HepG2 (cell line): ENCODE measurements around the gene ITIH2. TPM values are rescaled to one million over a fixed set of nuclear protein-coding genes. Genes with fewer than 3 reads are reported as not detected.

ENCODE experiments used
- ASH2L ChIP-seq: fragments of 300-600, 200-600 bp; sonication (generic); IDR thresholded peaks from 2 replicates; pipeline ENCODE4 v1.7.0; 2017; ENCODE audit warnings: low read depth, mild to moderate bottlenecking, moderate library complexity, mixed read lengths, low read length; ENCODE audit not compliant: insufficient read length
- ATM ChIP-seq: fragments of 450-650 bp; IDR thresholded peaks from 2 replicates; pipeline ENCODE4 v1.7.1; 2017; ENCODE audit warnings: mild to moderate bottlenecking, borderline replicate concordance
- DMAP1 ChIP-seq: IDR thresholded peaks from 2 replicates; pipeline ENCODE4 v1.6.1; 2016
- ERF ChIP-seq: IDR thresholded peaks from 2 replicates; pipeline ENCODE4 v1.6.1; 2018; ENCODE audit warnings: missing biosample characterization, missing genetic modification reagents
- MBD4 ChIP-seq: IDR thresholded peaks from 2 replicates; pipeline ENCODE4 v1.6.1; 2012; ENCODE audit warnings: low read length, inconsistent platforms, borderline replicate concordance
- NFYB ChIP-seq: sonication (generic); formaldehyde crosslinking; IDR thresholded peaks from 2 replicates; pipeline ENCODE4 v1.4.0; 2020; ENCODE audit warnings: missing genetic modification reagents
- NR2C2 ChIP-seq: sonication (generic); formaldehyde crosslinking; IDR thresholded peaks from 2 replicates; pipeline ENCODE4 v1.4.0; 2020; ENCODE audit warnings: missing genetic modification reagents, mild to moderate bottlenecking, moderate library complexity, borderline replicate concordance
- PRDM10 ChIP-seq: sonication (generic); formaldehyde crosslinking; IDR thresholded peaks from 2 replicates; pipeline ENCODE4 v1.4.0; 2020; ENCODE audit warnings: low read depth, missing genetic modification reagents
- RBAK ChIP-seq: sonication (generic); formaldehyde crosslinking; IDR thresholded peaks from 2 replicates; pipeline ENCODE4 v1.5.1; 2020; ENCODE audit warnings: mild to moderate bottlenecking, missing genetic modification reagents
- REL ChIP-seq: sonication (generic); formaldehyde crosslinking; conservative IDR thresholded peaks from 2 replicates; pipeline ENCODE4 v1.8.0; 2022; ENCODE audit warnings: mild to moderate bottlenecking, missing genetic modification reagents, moderate library complexity
- RFX3 ChIP-seq: IDR thresholded peaks from 2 replicates; pipeline ENCODE4 v1.6.1; 2016; ENCODE audit warnings: missing biosample characterization, missing genetic modification reagents
- SP2 ChIP-seq: sonication (generic); formaldehyde crosslinking; IDR thresholded peaks from 2 replicates; pipeline ENCODE4 v1.5.1; 2020; ENCODE audit warnings: mild to moderate bottlenecking, missing genetic modification reagents
- SP4 ChIP-seq: sonication (generic); formaldehyde crosslinking; IDR thresholded peaks from 2 replicates; pipeline ENCODE4 v1.8.1; 2023; ENCODE audit warnings: mild to moderate bottlenecking, missing genetic modification reagents
- THYN1 ChIP-seq: sonication (generic); formaldehyde crosslinking; IDR thresholded peaks from 2 replicates; pipeline ENCODE4 v1.8.1; 2023; ENCODE audit warnings: low read depth, mild to moderate bottlenecking, moderate library complexity, missing genetic modification reagents, borderline replicate concordance
- ZNF558 ChIP-seq: sonication (generic); formaldehyde crosslinking; IDR thresholded peaks from 2 replicates; pipeline ENCODE4 v1.9.0; 2022; ENCODE audit warnings: mild to moderate bottlenecking, missing genetic modification reagents, borderline replicate concordance
- polyA plus RNA-seq, 8 experiments: library from polyadenylated mRNA; depleted of rRNA in 3 of 8; stranded (reverse) in 7 of 8; unstranded in 1 of 8; fragments of >200 nt; fragmentation: Illumina TruSeq in 4 of 8; extraction: Trizol in 4 of 8; gene quantifications; 2 replicates each; pipeline versions ENCODE4 v1.2.1 to v1.2.3, GENCODE V29; 2011 to 2016; ENCODE audit warnings: low read depth in 4 of 8, missing spikeins in 1 of 8, mixed read lengths in 1 of 8; ENCODE audit not compliant: insufficient read depth in 1 of 8
- total RNA-seq, 5 experiments: library from RNA; depleted of rRNA; stranded (reverse); fragments of >200 nt; fragmentation: Illumina TruSeq; extraction: Trizol; gene quantifications; 2 replicates each; pipeline ENCODE4 v1.2.3, GENCODE V29; 2016; ENCODE audit warnings: low read depth in 1 of 5
- TF ChIP-seq, protein P1 (sequence below): sonication (generic); formaldehyde crosslinking; conservative IDR thresholded peaks from 2 replicates; pipeline ENCODE4 v1.8.0; 2022; ENCODE audit warnings: mild to moderate bottlenecking, moderate library complexity, missing genetic modification reagents
- TF ChIP-seq, protein P2 (sequence below): sonication (generic); formaldehyde crosslinking; IDR thresholded peaks from 2 replicates; pipeline ENCODE4 v1.5.1; 2020; ENCODE audit warnings: mild to moderate bottlenecking, missing genetic modification reagents, moderate library complexity
- TF ChIP-seq, protein P3 (sequence below): sonication (generic); formaldehyde crosslinking; IDR thresholded peaks from 2 replicates; pipeline ENCODE4 v1.8.1; 2023; ENCODE audit warnings: missing genetic modification reagents, mild to moderate bottlenecking, borderline replicate concordance
- TF ChIP-seq, protein P4 (sequence below): sonication (generic); formaldehyde crosslinking; conservative IDR thresholded peaks from 2 replicates; pipeline ENCODE4 v1.4.0; 2020; ENCODE audit warnings: missing genetic modification reagents
- TF ChIP-seq, protein P5 (sequence below): sonication (generic); formaldehyde crosslinking; IDR thresholded peaks from 2 replicates; pipeline ENCODE4 v1.9.0; 2021; ENCODE audit warnings: missing genetic modification reagents, mild to moderate bottlenecking, borderline replicate concordance

Gene ITIH2
- total and polyA plus RNA-seq, 2 of the 13 experiments (the other 11 are each of a cell fraction or from before 2014, with no cell fraction given): 1,197 to 1,427 TPM

- TF ChIP-seq, protein P1, sequence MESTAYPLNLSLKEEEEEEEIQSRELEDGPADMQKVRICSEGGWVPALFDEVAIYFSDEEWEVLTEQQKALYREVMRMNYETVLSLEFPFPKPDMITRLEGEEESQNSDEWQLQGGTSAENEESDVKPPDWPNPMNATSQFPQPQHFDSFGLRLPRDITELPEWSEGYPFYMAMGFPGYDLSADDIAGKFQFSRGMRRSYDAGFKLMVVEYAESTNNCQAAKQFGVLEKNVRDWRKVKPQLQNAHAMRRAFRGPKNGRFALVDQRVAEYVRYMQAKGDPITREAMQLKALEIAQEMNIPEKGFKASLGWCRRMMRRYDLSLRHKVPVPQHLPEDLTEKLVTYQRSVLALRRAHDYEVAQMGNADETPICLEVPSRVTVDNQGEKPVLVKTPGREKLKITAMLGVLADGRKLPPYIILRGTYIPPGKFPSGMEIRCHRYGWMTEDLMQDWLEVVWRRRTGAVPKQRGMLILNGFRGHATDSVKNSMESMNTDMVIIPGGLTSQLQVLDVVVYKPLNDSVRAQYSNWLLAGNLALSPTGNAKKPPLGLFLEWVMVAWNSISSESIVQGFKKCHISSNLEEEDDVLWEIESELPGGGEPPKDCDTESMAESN (CRISPR knock-in tag): no peak
- TF ChIP-seq NR2C2 (CRISPR knock-in tag) (no peak), ERF (CRISPR knock-in tag) (no peak), ZNF558 (no peak), MBD4 (no peak), RFX3 (CRISPR knock-in tag) (peak; percentile 54; the same call in 1 of the 2 replicates), ASH2L (peak; percentile 45), SP2 (CRISPR knock-in tag) (no peak), ATM (no peak), RBAK (CRISPR knock-in tag) (no peak), THYN1 (CRISPR knock-in tag) (no peak), DMAP1 (CRISPR knock-in tag) (0 out of 2 replicates have a peak, but pooled peaks have one; percentile 28), NFYB (CRISPR knock-in tag) (no peak), PRDM10 (0 out of 2 replicates have a peak, but pooled peaks have one; percentile 43), SP4 (CRISPR knock-in tag) (no peak), REL (CRISPR knock-in tag) (no peak)
- TF ChIP-seq, protein P2, sequence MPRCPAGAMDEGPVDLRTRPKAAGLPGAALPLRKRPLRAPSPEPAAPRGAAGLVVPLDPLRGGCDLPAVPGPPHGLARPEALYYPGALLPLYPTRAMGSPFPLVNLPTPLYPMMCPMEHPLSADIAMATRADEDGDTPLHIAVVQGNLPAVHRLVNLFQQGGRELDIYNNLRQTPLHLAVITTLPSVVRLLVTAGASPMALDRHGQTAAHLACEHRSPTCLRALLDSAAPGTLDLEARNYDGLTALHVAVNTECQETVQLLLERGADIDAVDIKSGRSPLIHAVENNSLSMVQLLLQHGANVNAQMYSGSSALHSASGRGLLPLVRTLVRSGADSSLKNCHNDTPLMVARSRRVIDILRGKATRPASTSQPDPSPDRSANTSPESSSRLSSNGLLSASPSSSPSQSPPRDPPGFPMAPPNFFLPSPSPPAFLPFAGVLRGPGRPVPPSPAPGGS (CRISPR knock-in tag): no peak
- TF ChIP-seq, protein P3, sequence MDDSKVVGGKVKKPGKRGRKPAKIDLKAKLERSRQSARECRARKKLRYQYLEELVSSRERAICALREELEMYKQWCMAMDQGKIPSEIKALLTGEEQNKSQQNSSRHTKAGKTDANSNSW (CRISPR knock-in tag): no peak
- TF ChIP-seq, protein P4, sequence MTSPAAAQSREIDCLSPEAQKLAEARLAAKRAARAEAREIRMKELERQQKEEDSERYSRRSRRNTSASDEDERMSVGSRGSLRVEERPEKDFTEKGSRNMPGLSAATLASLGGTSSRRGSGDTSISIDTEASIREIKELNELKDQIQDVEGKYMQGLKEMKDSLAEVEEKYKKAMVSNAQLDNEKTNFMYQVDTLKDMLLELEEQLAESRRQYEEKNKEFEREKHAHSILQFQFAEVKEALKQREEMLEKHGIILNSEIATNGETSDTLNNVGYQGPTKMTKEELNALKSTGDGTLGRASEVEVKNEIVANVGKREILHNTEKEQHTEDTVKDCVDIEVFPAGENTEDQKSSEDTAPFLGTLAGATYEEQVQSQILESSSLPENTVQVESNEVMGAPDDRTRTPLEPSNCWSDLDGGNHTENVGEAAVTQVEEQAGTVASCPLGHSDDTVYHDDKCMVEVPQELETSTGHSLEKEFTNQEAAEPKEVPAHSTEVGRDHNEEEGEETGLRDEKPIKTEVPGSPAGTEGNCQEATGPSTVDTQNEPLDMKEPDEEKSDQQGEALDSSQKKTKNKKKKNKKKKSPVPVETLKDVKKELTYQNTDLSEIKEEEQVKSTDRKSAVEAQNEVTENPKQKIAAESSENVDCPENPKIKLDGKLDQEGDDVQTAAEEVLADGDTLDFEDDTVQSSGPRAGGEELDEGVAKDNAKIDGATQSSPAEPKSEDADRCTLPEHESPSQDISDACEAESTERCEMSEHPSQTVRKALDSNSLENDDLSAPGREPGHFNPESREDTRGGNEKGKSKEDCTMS (CRISPR knock-in tag): no peak
- TF ChIP-seq, protein P5, sequence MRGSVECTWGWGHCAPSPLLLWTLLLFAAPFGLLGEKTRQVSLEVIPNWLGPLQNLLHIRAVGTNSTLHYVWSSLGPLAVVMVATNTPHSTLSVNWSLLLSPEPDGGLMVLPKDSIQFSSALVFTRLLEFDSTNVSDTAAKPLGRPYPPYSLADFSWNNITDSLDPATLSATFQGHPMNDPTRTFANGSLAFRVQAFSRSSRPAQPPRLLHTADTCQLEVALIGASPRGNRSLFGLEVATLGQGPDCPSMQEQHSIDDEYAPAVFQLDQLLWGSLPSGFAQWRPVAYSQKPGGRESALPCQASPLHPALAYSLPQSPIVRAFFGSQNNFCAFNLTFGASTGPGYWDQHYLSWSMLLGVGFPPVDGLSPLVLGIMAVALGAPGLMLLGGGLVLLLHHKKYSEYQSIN (CRISPR knock-in tag): no peak
Measured at GRCh38 chr10:7795605-7796004, 92.5 kb downstream of the ITIH2 start (continued).
